Measurements from ENCODE around the gene CPAMD8. TPM values are rescaled to one million over a fixed set of nuclear protein-coding genes. Genes with fewer than 3 reads are reported as not detected.

Gene CPAMD8
- total and polyA plus RNA-seq, 10 of the 15 experiments (the other 5 are each of a cell fraction or from before 2014, with no cell fraction given) = 0.12 to 0.97 (median 0.25) TPM; not detected in 3

GRCh38 chr19:16851031-16851712, 175.4 kb downstream of the CPAMD8 start (continued):
- TF ChIP-seq SUPT20H (IDR thresholded peaks at IDR 0.05; ENCODE audit: borderline replicate concordance, control insufficient read depth, low read depth, low read length) = no peak
- TF ChIP-seq, protein P1, sequence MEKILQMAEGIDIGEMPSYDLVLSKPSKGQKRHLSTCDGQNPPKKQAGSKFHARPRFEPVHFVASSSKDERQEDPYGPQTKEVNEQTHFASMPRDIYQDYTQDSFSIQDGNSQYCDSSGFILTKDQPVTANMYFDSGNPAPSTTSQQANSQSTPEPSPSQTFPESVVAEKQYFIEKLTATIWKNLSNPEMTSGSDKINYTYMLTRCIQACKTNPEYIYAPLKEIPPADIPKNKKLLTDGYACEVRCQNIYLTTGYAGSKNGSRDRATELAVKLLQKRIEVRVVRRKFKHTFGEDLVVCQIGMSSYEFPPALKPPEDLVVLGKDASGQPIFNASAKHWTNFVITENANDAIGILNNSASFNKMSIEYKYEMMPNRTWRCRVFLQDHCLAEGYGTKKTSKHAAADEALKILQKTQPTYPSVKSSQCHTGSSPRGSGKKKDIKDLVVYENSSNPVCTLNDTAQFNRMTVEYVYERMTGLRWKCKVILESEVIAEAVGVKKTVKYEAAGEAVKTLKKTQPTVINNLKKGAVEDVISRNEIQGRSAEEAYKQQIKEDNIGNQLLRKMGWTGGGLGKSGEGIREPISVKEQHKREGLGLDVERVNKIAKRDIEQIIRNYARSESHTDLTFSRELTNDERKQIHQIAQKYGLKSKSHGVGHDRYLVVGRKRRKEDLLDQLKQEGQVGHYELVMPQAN (conservative IDR thresholded peaks at IDR 0.05) = no peak

GRCh38 chr19:16850133-16850532, 176.5 kb downstream of the CPAMD8 start:
- H3K36me3 ChIP-seq (ENCODE audit: control insufficient read depth in 2 of 2, insufficient read depth in 2 of 2, low read length in 1 of 2) = peaks cover 26 to 30% of the 10 kb centered on the region in 2 experiments; a peak in 3 of 4 replicates
- H3K27me3 ChIP-seq (replicated peaks in 1 of 2; ENCODE audit: control insufficient read depth in 2 of 2, insufficient read depth in 2 of 2, low read length in 1 of 2) = no peaks in the 10 kb centered on the region
- ATAC-seq (no peak), FAIRE-seq (no peak), DNase-seq (ENCODE audit: low read depth, low spot score) (no peak)
- no peak overlapping the region for H3K4me2 ChIP-seq (ENCODE audit: control insufficient read depth, insufficient read depth)
- 96% methylated on average over 4 of the region's 4 CpGs for WGBS (ENCODE audit: insufficient coverage, insufficient replicate concordance, low lambda C conversion rate, missing lambda C conversion rate)
- no peaks in the 10 kb centered on the region for H3K9me3 ChIP-seq (replicated peaks; ENCODE audit: control insufficient read depth, insufficient read depth, low read length)
- in situ Hi-C loops (cut with MboI) = no loop called here
- ChIA-PET SMC1A (ENCODE audit: uncharacterized antibody, unreplicated experiment) (interaction anchor here (0.6 kb wide), 1 partner anchor 315 kb away, joined by 3 read pairs; no protein-coding TSS in a partner anchor), POLR2A (no interaction called here), RAD21 (ENCODE audit: unreplicated experiment) (no interaction called here), CTCF (interaction anchor here (0.6 to 1.3 kb wide), 3 partner anchors 8 to 473 kb away, joined by 3 to 4 read pairs (median 3); no protein-coding TSS in a partner anchor)
- no TSS peak for BruUV-seq (replicated peaks)
- TF ChIP-seq ZNF384 (IDR thresholded peaks at IDR 0.05; ENCODE audit: borderline replicate concordance, low read depth, low read length) (no peak), SREBF1 (IDR thresholded peaks at IDR 0.05; ENCODE audit: low read length) (no peak), PAX8 (IDR thresholded peaks at IDR 0.05) (no peak), MYC (IDR thresholded peaks at IDR 0.05; ENCODE audit: insufficient read depth, insufficient read length, insufficient replicate concordance, low read length, severe bottlenecking) (no peak)
- intact Hi-C loops (cut with micrococcal nuclease; ENCODE audit: unreplicated experiment) = no loop called here
- H3K4me1 ChIP-seq (ENCODE audit: control insufficient read depth, insufficient read depth, low read length) = no peaks in the 10 kb centered on the region
- no peak overlapping the region for H3K27ac ChIP-seq (ENCODE audit: control insufficient read depth, insufficient read depth)
- no peak overlapping the region for H2AFZ ChIP-seq (ENCODE audit: control insufficient read depth, low read depth, low read length)
- H3K4me3 ChIP-seq = no peak overlapping the region
- no peak overlapping the region for H3K9ac ChIP-seq (ENCODE audit: control insufficient read depth, insufficient read depth, low read length)
- H3K79me2 ChIP-seq (ENCODE audit: control insufficient read depth, insufficient read depth, low read length) = no peaks in the 10 kb centered on the region
- H4K20me1 ChIP-seq (ENCODE audit: control insufficient read depth, insufficient read depth) = no peaks in the 10 kb centered on the region

All from GM12878 (cell line).